GM19328 (cell line): ENCODE results near the gene SLC12A2.

ENCODE experiments used
- ATAC-seq: cut with Tn5 transposase; IDR thresholded peaks from one replicate; pipeline ENCODE4 v1.9.1; 2021; ENCODE audit warnings: mild to moderate bottlenecking, moderate library complexity; ENCODE audit not compliant: unreplicated experiment

Gene SLC12A2

DNA sequence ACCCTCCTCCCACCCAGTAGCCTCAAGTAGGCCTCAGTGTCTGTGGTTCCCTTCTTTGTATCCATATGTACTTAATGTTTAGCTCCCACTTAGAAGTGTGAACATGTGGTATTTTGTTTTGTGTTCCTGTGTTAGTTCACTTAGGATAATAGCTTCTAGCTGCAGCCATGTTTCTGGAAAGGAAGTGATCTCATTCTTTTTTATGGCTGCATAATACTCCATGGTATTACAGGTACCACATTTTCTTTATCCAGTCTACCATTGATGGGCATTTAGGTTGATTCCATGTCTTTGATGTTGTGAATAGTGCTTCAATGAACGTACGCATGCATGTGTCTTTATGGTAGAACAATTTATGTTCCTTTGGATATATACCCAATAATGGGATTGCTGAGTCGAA is 74.8 kb downstream of the SLC12A2 start:
- ATAC-seq, result no peak

GRCh38 chr5:128163991-128164390 is 80.4 kb downstream of the SLC12A2 start:
- no peak for ATAC-seq

DNA sequence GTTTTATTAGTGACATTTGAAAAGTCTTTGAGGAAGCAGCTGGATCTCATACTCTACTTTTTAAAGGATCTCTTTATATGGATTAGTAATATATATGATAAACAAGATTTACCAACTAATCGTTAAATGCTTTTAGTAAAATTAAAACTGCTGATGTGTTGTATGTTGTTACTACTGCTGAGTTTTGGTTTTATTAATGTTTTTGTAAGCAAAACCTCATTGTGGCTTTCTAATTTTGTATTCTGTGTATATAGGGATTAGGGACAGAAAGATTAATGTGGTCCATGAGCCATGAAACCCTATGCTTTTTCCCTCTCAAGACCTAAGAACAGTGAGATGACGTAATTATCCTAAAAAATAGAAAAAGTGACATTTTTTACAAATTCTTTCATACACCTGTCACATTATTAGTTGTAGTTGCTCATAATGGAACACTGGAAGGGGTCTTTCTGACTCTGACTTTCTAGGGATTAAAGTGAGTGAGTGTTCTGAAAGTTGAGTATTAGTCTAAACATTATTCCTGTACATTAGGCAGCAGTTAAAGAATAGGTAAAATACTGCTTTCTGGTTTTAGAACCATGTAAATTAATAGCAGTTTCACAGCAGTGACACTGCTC is 85.9 kb downstream of the SLC12A2 start:
- no peak for ATAC-seq

GRCh38 chr5:128172102-128172501 is 88.5 kb downstream of the SLC12A2 start:
- no peak for ATAC-seq

GRCh38 chr5:128174951-128175350 is 91.4 kb downstream of the SLC12A2 start:
- no peak for ATAC-seq

DNA sequence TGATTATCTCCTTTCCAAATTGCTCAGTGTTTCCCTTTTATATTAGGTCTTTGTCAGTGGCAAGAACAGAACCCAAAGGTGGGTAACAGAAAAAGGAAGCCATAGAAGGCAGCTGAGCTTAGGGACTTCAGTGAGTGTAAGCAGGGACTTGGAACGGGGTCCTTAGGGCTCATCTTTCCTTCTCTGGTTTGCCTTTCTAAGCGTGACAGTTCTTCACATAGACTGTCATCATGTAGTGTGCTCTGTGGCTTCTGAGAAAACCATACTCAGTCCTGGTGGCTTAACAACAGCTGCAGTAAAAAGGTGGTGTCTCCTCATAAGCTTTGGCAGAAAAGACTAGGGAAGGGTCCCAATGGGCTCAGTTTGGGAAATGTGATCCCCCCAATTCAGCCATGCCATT is 108.8 kb downstream of the SLC12A2 start:
- ATAC-seq, result no peak

DNA sequence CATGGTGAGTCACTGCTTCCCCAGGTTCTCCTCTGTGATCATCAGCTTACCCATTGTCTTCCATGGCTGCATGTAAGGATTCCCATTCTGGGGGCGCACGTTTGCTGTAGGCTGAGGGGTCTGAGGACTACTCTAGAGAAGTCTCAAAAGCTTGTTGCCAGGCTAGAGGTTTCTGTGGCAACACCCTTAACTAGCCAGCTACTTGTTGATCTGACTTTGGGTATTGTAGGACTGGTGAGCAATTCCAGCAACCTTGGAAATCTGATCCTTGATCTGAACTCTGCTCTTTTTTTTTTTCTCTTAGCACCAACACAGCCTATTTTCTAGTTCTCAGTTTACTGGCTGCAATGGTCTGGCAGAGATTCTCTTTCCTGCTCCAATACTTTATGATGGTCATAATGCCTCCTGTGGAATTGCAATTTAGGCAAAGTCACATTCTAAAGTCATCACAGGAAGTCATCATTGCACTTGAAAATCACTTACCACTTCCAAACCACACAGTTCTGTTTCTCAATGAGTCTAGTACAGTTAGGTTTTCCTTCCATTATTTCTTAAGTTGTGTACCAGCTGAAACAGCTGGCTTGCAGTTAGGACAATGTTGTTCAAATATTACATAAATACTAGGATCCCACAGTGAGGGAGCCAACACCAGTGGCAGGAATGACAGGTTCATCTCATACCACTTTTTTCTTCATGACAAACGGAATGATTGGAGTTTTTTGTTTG is 110.3 kb downstream of the SLC12A2 start:
- no peak for ATAC-seq

- no peak for ATAC-seq
These were observed 111.8 kb downstream of the SLC12A2 start for GRCh38 chr5:128195316-128195715.

DNA sequence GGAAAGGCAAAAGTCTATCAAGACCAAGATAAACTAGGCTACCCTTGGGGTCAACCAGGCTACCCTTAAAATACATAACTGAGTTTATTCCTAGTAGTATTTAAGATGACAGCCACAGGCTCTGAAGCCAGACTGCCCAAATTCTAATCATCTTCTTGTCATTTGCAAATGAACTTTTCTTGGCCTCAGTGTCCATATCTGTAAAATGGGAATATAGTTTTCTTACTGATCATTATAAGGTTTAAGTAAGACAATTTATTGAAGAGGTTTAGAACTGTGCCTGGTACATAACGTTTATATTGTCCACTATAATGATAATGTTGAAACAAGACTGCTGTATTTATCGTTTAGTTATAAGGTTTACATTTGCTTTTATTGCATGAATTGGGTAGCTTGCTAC is 112.5 kb downstream of the SLC12A2 start:
- ATAC-seq, result no peak

- ATAC-seq, result no peak
These were observed 113.2 kb downstream of the SLC12A2 start for GRCh38 chr5:128196791-128197190.

GRCh38 chr5:128197896-128198522 is 114.4 kb downstream of the SLC12A2 start:
- ATAC-seq, result no peak

GRCh38 chr5:128199104-128199503 is 115.5 kb downstream of the SLC12A2 start:
- no peak for ATAC-seq

GRCh38 chr5:128199611-128200010 is 116.0 kb downstream of the SLC12A2 start:
- ATAC-seq, result no peak

- ATAC-seq, result peak; percentile 90
These were observed 117.7 kb downstream of the SLC12A2 start for GRCh38 chr5:128201065-128201926.

- no peak for ATAC-seq
These were observed 118.8 kb downstream of the SLC12A2 start for GRCh38 chr5:128202320-128202719.

GRCh38 chr5:128208436-128208835 is 124.9 kb downstream of the SLC12A2 start:
- no peak for ATAC-seq

- no peak for ATAC-seq
These were observed 128.7 kb downstream of the SLC12A2 start for GRCh38 chr5:128212191-128212806.

DNA sequence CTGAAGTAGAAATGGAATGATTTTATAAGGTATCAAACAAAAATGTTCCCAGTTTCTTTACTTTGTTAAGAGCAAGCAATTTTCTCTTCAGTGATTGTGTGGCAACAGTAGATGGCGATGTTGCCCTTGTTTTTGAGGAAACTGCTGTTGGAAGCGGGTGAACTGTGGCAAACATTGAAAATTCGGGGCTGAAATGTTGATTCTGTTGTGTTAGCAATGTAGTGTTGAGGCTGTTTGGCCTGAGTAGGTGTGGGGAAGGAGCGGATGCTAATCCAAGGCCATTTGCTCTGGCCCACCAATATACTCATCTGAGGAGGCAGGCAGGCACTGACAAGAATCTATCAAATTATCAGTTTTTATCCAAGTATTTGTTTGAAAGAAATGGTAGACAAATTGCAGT is 129.8 kb downstream of the SLC12A2 start:
- peak; percentile 58 for ATAC-seq

DNA sequence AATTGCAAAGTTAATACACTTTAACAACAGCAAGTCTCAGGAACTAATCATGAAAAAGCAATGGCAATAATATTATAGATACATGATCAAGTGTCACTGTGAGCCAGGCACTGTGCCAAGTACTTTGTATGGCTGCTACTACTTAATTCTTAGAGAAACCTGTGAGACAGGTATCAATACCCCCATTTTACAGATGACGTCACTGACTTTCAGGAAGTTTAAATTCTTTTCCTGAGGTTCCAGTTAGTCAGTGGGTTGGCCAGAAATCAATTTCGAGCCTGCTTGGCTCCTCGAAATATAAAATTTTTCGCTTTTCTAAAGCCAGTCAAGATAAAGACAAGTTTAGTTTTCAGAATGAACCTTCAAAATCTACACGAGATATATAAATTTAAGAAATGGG is 130.3 kb downstream of the SLC12A2 start:
- ATAC-seq, result no peak

DNA sequence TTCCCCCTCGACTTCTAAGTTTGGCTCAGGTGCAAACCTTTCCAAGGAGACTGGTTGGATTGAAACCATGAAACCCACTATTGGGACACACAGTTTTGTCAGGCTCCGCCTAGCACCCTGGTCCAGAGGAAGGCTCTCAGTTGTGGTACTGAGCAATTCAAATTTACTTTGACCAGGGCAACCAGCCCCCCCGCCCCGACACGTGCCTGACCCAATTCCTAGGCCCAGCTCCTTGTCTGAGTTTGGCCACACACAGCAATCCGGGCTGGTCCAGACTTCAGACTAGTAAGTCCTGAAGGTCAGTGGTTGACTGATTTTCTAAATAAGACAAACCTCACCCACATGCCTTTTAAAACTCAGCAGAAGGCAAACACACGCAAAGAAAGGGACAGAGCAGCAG is 132.7 kb downstream of the SLC12A2 start:
- no peak for ATAC-seq
